SK-N-MC (cell line): Measurements from ENCODE around the gene FMN2.

Experiments
- EZH2 ChIP-seq: fragments of 200-600 bp; sonication (generic); IDR thresholded peaks from one replicate; pipeline ENCODE4 v1.6.1; 2017; ENCODE audit warnings: antibody characterized with exemption
- FOXP2 ChIP-seq: optimal IDR thresholded peaks from 2 replicates; pipeline ENCODE3; 2011; ENCODE audit warnings: mild to moderate bottlenecking, moderate library complexity; ENCODE audit not compliant: insufficient read depth; ENCODE audit errors: extremely low read length, control extremely low read depth
- POLR2AphosphoS5 ChIP-seq: IDR thresholded peaks from 2 replicates; pipeline ENCODE4 v1.6.1; 2012; ENCODE audit warnings: mild to moderate bottlenecking, low read depth, low read length, borderline replicate concordance

- TF ChIP-seq POLR2AphosphoS5 (no peak), EZH2 (no peak), FOXP2 (no peak)
Measured at GRCh38 chr1:240170806-240171205, 79.1 kb downstream of the FMN2 start.
